GM12875 (cell line): ENCODE measurements around the gene OGFOD2.
A peak's percentile ranks its signal among the peaks of the same experiment; 100 is the strongest.

Experiments used
- H3K4me3 ChIP-seq: one replicate; pipeline ENCODE4 v1.5.1; 2011; ENCODE audit warnings: low read depth, low read length, control low read depth
- TF ChIP-seq, protein P1 (sequence below): IDR thresholded peaks from 2 replicates; pipeline ENCODE4 v1.5.1; 2011; ENCODE audit warnings: low read depth, mild to moderate bottlenecking, control low read depth, inconsistent platforms, low read length, moderate library complexity, borderline replicate concordance; ENCODE audit not compliant: insufficient read depth

Gene OGFOD2

DNA sequence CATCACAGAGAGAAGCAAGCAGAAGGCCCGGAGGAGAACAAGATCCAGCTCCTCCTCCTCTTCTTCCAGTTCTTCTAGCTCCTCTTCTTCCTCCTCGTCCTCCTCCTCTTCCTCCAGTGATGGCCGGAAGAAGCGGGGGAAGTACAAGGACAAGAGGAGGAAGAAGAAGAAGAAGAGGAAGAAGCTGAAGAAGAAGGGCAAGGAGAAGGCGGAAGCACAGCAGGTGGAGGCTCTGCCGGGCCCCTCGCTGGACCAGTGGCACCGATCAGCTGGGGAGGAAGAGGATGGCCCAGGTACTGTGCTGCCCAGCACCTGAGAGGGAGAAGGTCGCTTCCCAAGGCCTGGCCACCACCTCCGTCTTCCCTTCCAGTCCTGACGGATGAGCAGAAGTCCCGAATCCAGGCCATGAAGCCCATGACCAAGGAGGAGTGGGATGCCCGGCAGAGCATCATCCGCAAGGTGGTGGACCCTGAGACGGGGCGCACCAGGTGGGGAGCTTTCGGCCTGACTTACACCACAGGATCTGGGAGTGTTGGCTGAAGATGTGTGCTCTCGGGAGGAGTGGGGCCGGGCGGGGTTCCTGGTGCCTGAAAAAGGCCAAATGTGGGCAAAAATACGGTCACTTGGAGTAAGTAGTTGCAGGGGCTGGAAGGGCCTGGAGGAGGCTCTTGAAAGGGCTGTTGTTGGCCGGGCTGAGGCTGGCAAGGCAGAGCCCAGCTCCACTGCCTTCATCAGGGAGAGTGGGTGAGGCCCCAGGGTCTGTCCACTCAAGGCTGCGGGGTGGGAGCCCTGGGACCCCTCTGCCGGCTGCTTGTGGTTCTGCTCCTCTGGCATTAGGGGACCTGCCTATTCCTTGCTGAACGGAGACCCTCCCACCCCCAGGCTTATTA lies 6.8 kb downstream of the OGFOD2 start:
- peak overlapping the region; percentile 97 for H3K4me3 ChIP-seq
- TF ChIP-seq, protein P1, sequence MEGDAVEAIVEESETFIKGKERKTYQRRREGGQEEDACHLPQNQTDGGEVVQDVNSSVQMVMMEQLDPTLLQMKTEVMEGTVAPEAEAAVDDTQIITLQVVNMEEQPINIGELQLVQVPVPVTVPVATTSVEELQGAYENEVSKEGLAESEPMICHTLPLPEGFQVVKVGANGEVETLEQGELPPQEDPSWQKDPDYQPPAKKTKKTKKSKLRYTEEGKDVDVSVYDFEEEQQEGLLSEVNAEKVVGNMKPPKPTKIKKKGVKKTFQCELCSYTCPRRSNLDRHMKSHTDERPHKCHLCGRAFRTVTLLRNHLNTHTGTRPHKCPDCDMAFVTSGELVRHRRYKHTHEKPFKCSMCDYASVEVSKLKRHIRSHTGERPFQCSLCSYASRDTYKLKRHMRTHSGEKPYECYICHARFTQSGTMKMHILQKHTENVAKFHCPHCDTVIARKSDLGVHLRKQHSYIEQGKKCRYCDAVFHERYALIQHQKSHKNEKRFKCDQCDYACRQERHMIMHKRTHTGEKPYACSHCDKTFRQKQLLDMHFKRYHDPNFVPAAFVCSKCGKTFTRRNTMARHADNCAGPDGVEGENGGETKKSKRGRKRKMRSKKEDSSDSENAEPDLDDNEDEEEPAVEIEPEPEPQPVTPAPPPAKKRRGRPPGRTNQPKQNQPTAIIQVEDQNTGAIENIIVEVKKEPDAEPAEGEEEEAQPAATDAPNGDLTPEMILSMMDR: no peak

DNA sequence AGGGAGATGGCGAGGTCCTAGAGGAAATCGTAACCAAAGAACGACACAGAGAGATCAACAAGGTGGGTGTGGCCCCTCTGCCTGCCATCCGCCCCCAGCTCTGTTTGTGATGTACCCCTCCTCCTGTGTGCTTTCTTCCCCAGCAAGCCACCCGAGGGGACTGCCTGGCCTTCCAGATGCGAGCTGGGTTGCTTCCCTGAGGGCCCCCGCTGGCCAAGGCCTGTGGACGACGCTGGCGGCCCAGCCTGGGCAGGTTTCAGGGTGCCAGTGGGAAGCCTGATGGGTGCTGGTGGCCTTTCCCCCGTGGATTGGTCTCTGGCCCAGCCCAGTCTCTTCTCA lies 7.4 kb downstream of the OGFOD2 start:
- no peak overlapping the region for H3K4me3 ChIP-seq
- TF ChIP-seq, protein P1: no peak

DNA sequence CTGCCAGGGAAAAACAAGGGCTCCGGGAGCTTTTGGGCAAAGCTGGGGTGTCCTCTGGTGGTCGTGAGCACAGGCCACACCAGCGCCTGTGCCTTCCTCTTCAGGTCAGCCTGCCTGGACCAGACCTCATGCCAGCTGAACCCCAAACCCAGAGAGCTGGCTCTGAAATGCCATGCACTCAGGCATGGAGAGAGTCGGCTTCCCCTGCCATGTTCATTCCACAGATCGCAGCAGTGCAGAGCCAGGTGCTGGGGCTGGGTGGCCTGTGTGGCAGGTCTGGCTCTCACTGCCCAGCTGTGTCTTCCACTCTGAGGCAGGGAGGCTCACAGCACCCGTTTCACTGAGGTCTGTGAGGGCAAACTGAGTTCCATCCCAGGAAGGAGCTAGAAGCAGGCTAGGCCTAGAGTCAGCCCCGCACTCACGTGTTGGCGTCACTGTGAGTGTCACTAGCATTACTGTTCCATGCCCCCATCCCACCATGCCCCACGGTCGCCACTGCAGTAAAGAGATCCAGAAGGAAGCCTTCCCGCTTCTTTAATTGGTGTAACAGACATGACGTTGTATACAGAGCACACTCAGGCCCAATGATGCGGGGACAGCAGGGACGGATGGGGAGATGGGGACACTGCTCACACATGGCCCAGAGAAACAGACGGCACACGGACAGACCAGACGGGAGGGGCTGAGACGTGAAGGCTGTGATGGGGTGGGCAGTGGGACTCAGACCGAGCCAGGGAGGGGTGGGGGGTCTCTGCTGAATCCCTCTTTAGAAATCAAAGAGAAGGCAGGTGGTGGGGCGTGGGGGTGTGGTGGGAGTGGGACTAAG lies 8.1 kb downstream of the OGFOD2 start:
- TF ChIP-seq, protein P1: no peak
- no peak overlapping the region for H3K4me3 ChIP-seq

DNA sequence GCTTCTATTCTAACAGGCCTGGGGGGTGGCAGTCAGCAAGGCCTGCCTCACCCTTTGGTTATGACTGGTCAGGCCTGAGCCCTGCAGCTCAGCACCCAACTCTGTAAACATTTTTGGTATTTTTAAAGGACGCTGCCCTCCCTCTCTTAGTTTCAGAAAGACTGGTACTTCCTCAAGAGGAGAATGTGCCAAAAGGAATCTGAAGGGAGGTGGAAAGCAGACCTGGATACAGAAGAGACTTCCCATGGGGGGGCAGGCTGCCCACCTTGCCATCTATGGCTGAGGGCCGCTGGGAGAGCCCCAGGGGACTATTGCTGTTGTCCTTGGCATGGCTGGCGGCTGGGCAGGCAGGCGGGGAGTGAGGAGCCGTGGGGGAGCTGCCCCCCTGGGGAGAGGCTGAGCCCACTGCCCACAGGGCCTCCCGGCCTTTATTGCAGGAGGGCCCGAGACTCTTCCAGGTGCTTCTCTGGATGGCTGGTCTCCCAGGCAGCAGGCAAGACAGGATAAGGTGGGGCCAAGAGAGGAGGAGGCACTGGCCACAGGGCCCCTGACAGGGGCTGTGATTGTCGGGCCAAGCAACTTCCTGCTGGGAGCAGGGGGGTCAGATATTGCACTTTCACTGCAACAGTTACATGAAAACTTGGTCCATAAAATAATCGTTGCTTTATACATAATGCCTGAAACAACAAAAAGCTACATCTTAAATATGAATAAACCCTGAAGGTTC lies 8.9 kb downstream of the OGFOD2 start:
- no peak overlapping the region for H3K4me3 ChIP-seq
- TF ChIP-seq, protein P1: no peak

DNA sequence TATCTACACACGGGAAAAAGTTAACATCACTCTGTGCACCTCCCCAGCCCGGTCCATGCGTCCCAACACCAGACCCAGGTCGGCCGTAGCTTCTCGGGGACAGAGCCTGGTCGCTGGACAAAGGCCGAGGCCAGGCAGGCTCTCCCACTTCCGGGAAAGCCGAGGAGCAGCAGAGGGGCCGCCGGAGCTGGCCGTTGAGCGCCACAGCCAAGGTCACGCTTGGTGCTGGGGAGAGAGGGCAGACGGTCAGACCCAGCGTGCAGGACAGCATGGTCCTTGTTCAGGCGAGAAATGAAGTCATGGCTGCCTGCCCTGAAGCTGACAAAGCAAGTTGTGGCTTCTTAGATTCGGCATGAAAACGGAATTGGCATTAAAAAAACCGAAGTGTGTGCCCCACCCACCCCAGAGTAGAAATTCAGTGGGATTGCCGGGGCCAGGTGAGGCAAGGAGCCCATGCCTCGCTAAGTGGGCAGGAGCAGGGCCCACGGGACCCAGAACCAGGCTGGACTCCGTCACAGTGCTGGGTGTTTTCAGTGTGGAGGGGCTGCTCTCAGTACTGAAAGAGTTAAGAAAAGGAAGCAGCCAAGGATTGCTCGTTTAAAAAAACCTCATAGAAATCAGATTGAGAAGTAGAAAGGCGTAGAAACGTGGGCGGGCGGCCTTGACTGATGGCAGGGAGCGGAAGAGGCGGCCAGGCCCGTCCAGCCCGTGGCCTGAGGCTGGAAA lies 9.7 kb downstream of the OGFOD2 start:
- H3K4me3 ChIP-seq: no peak overlapping the region
- TF ChIP-seq, protein P1: no peak

DNA sequence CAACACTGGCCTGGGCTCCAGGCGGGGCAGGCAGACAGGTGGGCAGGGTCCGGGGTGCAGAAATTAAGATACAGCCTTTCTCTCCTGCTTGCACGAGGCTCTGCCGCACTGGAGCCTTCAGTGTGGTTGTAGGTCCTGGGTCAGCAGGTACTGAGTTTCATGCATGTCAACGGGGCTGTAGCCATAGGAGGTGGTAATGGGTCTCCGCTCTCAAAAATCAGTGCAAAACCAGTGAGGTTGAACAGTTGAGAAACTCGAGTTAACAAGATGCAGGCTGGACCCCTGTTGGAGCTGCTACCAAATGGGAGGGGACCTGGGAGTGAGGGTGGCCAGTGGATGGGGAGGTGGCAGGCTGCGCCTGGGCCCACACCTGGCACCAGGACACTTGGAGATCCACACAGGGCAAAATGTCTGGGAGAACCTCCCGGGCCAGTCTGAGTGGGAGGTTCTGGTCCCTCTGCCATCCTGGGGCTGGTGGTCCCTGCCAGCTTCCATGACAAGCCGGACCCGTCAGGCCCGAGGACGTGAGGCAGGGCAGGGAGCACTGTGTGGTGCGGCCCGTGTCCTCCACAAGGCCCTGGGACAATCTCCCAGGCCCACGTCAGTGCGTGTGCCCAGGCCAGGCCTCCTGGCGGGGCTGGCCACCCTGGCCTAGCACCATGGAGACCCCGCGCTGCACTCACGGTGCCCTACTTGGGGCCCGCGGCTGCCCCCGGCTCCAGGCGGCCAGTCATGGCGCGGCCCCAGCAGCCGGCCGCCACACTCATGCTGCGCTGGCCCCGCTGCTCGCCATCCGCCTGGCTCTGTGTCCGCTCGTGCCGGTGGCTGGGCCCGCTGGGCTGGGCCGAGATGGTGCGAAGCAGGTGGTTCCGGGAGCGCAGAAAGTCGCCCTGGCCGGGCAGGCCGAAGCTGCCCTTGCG lies 10.6 kb downstream of the OGFOD2 start:
- TF ChIP-seq, protein P1: no peak
- no peak overlapping the region for H3K4me3 ChIP-seq
